Esophagus (tissue), 2 donors: ENCODE results near the gene FANCG. TPM values are rescaled to one million over a fixed set of nuclear protein-coding genes. Genes with fewer than 3 reads are reported as not detected.
A peak's percentile ranks its signal among the peaks of the same experiment; 100 is the strongest.

ENCODE experiments used
- H3K27ac ChIP-seq, 2 donors: one replicate each; pipeline ENCODE4 v1.5.1; 2013; ENCODE audit warnings: low read depth in 2 of 2, mild to moderate bottlenecking in 2 of 2, inconsistent platforms in 1 of 2, low read length in 1 of 2, moderate library complexity in 1 of 2
- H3K27me3 ChIP-seq, 2 donors: one replicate each; pipeline ENCODE4 v1.6.1; 2013; ENCODE audit warnings: low read length in 2 of 2, control low read depth in 1 of 2, mild to moderate bottlenecking in 1 of 2; ENCODE audit not compliant: insufficient read depth in 2 of 2, control insufficient read depth in 1 of 2
- H3K36me3 ChIP-seq, 2 donors: one replicate each; pipeline ENCODE4 v1.6.1; 2013; ENCODE audit warnings: low read length in 1 of 2; ENCODE audit not compliant: control insufficient read depth in 2 of 2, insufficient read depth in 2 of 2
- H3K4me1 ChIP-seq, 2 donors: one replicate each; pipeline ENCODE4 v1.6.1; 2013; ENCODE audit warnings: low read length in 1 of 2; ENCODE audit not compliant: control insufficient read depth in 2 of 2, insufficient read depth in 2 of 2
- H3K4me3 ChIP-seq, 2 donors: one replicate each; pipeline ENCODE4 v1.5.1; 2013; ENCODE audit warnings: low read length in 2 of 2, mild to moderate bottlenecking in 2 of 2, low read depth in 1 of 2, moderate library complexity in 1 of 2
- H3K9me3 ChIP-seq, 2 donors: one replicate each; pipeline ENCODE4 v1.6.1; 2013; ENCODE audit warnings: mild to moderate bottlenecking in 2 of 2, low read depth in 1 of 2, low read length in 1 of 2, moderate library complexity in 1 of 2; ENCODE audit not compliant: control insufficient read depth in 2 of 2, insufficient read depth in 1 of 2
- WGBS, 2 donors: extraction: QIAGEN DNeasy Blood & Tissue Kit; methylation state at CpG; one replicate each; pipeline ENCODE4 v1.1.7; 2013; 5-methylcytosine and 5-hydroxymethylcytosine counted together
- polyA plus RNA-seq, 2 donors: library from polyadenylated mRNA; stranded (reverse); fragments of 200-250 nt; gene quantifications; one replicate each; pipeline ENCODE4 v1.2.3, GENCODE V29; 2013
- donor health status: healthy with polysubstance abuse.
- donor health status: Bipolar disorder and iron deficiency.

Gene FANCG
- polyA plus RNA-seq, 2 donors = 14.7 to 24.5 TPM

DNA sequence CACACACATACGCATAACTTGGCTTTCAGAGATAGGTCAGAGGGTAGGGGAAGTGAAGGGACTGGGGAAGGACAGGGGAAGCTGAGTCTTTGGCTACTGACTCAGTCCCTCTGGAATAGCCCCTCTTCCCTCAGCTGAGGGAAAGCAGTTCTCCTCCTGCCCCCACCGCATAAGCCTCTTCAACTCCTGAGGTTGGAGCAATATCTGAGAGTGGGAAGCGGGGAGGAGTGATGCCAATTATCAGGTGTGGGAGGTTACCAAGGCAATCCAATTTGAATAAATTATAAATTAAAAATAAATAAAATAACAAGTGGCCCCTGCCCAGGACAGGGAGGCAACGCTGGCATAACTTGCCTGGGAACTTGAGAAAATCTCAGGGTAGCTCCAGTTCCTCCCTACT, 24.8 kb upstream of the FANCG start:
- peaks cover 4 to 11% of the 10 kb centered on the region in 2 donors for H3K4me1 ChIP-seq
- H3K36me3 ChIP-seq = peaks cover 18 to 39% of the 10 kb centered on the region in 2 donors
- no peak overlapping the region for H3K4me3 ChIP-seq
- H3K27ac ChIP-seq = no peak overlapping the region
- no peaks in the 10 kb centered on the region for H3K9me3 ChIP-seq
- WGBS, 2 donors = 86 to 89% methylated on average over 4 of the region's 4 CpGs
- H3K27me3 ChIP-seq = no peaks in the 10 kb centered on the region

GRCh38 chr9:35103660-35104191, 24.0 kb upstream of the FANCG start:
- H3K27me3 ChIP-seq = no peaks in the 10 kb centered on the region
- peaks cover 18 to 39% of the 10 kb centered on the region in 2 donors for H3K36me3 ChIP-seq
- H3K9me3 ChIP-seq = no peaks in the 10 kb centered on the region
- H3K4me3 ChIP-seq = peak overlapping the region in 1 of 2 donors; percentile 86
- H3K27ac ChIP-seq = peak overlapping the region; percentile 82 to 92
- WGBS, 2 donors = 37 to 38% methylated on average over 5 of the region's 5 CpGs
- H3K4me1 ChIP-seq = peaks cover 4 to 11% of the 10 kb centered on the region in 2 donors

DNA sequence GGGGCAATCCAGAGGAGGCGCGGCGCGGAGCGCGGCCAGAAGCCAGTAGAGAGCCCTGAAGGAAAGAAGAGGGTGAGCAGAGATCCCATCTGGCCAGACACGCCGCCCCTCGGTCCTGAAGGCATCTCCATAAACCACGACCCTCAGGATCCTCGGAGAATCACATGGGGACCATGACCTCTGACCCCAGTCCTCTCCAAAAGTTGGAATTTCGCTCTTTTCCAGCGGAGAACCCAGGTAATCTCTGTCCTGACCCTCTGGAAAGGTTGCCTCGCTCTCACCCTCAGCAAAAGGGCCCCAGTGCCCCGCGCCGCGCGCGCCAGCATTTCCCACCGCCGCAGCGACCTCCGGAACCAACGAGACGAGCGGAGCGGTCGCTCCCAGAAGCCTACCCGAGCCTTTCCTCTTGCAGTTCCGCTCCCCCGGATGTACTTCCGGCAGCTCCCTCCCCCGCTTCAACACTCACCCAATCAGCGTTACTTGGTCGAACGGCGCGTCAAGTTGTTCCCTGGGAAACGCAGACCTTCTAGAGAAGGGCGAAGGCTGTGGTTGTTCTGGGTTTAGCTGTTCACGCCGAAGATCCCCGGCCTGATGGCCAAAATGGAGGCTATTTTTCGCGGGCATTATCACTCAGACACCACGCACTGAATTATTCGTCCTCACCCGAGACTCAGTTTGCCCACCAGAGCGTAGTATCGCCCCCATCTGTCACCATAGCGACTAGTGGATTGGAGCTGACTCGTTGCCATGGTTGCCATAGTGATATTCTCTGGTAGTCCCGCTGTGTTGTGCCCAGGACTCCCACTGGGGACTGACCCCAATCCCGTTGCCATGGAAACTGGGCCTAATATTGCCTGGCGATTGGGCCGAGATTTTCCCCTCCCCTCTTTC, 23.3 kb upstream of the FANCG start, which contains the start of gene STOML2:
Gene STOML2, minus strand, starts transcription at position 363 of the 891 bp plus-strand sequence. Its CDS starts 37 bp downstream, at position 326.
- WGBS, 2 donors = 1% methylated on average over 57 of the region's 57 CpGs
- Histone ChIP-seq H3K4me1 (peaks cover 4 to 11% of the 10 kb centered on the region in 2 donors), H3K27me3 (no peaks in the 10 kb centered on the region), H3K27ac (peak within 1 kb of the TSS; percentile 82 to 92), H3K9me3 (no peaks in the 10 kb centered on the region), H3K36me3 (peaks cover 18 to 33% of the 10 kb centered on the region in 2 donors), H3K4me3 (peak within 1 kb of the TSS; percentile 66 to 86)

DNA sequence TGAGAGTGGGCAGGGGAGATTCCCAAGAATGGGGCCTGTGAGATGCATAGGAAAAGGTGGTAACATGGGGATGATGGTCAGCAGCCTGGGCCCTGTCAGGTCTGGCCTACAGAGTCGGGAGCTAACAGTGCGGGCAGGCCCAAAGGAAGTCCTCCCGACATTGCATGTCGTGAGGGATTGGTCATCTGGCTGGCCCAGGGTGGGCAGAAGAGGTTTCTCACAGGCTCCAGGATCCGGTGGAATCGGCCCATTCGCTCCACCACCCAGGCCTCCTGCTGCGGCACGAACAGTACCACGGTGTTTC, 22.7 kb upstream of the FANCG start:
- peaks cover 18 to 32% of the 10 kb centered on the region in 2 donors for H3K36me3 ChIP-seq
- peaks cover 4 to 11% of the 10 kb centered on the region in 2 donors for H3K4me1 ChIP-seq
- no peaks in the 10 kb centered on the region for H3K9me3 ChIP-seq
- H3K27ac ChIP-seq = peak overlapping the region; percentile 82 to 92
- H3K27me3 ChIP-seq = no peaks in the 10 kb centered on the region
- WGBS, 2 donors = 2 to 5% methylated on average over 10 of the region's 10 CpGs
- peak overlapping the region; percentile 66 to 86 for H3K4me3 ChIP-seq

DNA sequence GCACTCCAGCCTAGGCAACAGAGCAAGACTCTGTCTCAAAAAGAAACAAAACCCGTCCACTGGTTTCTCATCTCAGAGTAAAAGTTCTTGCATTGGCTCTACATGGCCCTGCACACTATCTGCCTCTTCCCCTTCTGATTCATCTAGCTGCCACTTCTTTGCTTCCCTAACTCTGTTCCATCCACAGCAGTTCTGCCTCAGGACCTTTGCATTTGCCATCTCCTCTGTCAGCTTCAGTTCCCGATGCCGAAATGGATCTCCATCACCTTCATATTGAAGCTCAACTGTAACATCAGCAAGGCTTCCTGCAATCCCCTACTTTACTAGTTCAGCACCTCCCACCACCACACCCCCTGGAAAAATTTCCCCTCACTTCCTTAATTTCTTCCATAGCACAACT, 17.8 kb upstream of the FANCG start:
- peaks cover 7 to 21% of the 10 kb centered on the region in 2 donors for H3K36me3 ChIP-seq
- peaks cover 4 to 10% of the 10 kb centered on the region in 2 donors for H3K4me1 ChIP-seq
- no peaks in the 10 kb centered on the region for H3K27me3 ChIP-seq
- no peak overlapping the region for H3K27ac ChIP-seq
- no peak overlapping the region for H3K4me3 ChIP-seq
- WGBS, 2 donors = 83 to 87% methylated on average over 3 of the region's 3 CpGs
- H3K9me3 ChIP-seq = no peaks in the 10 kb centered on the region

- Histone ChIP-seq H3K4me1 (peaks cover 0 to 3% of the 10 kb centered on the region in 2 donors), H3K27ac (peak within 1 kb of the TSS; percentile 98 to 99), H3K27me3 (no peaks in the 10 kb centered on the region), H3K9me3 (no peaks in the 10 kb centered on the region), H3K36me3 (peaks cover 7 to 29% of the 10 kb centered on the region in 2 donors), H3K4me3 (peak within 1 kb of the TSS; percentile 76 to 93)
- 0 to 1% methylated on average over 53 of the region's 53 CpGs for WGBS, 2 donors
Observed at GRCh38 chr9:35096035-35096849, 16.5 kb upstream of the FANCG start, which contains the start of gene PIGO. TSS of gene PIGO (minus strand) at chr9:35096591. CDS start at chr9:35095565, 1,026 bp downstream.

DNA sequence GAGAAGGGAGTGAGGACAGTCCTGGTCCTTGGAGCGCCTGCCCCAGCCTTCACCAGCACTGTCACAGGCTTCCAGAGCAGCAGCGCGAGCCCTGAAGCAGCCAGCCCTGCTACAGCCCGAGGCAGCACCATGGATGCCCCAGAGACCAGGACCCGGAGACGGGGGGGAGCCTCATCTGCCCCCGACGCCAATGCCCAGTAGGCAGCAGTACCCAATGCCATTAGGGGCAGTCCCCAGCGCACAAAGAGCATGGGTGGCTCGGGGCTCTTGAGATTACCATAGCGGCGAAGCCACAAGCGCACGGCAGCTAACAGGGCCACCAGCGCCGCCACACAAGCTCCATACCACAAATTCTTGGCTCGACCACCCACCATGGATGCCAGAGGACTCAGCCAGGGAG, 11.8 kb upstream of the FANCG start:
- Histone ChIP-seq H3K4me1 (peaks cover 0 to 3% of the 10 kb centered on the region in 2 donors), H3K27me3 (no peaks in the 10 kb centered on the region), H3K27ac (no peak overlapping the region), H3K9me3 (no peaks in the 10 kb centered on the region), H3K4me3 (no peak overlapping the region), H3K36me3 (peaks cover 14 to 39% of the 10 kb centered on the region in 2 donors)
- 94 to 95% methylated on average over 17 of the region's 17 CpGs for WGBS, 2 donors

GRCh38 chr9:35089434-35089833, 9.7 kb upstream of the FANCG start:
- no peaks in the 10 kb centered on the region for H3K9me3 ChIP-seq
- H3K36me3 ChIP-seq = peaks cover 14 to 39% of the 10 kb centered on the region in 2 donors
- no peaks in the 10 kb centered on the region for H3K27me3 ChIP-seq
- no peak overlapping the region for H3K27ac ChIP-seq
- no peak overlapping the region for H3K4me3 ChIP-seq
- 95 to 96% methylated on average over 2 of the region's 2 CpGs for WGBS, 2 donors
- no peaks in the 10 kb centered on the region for H3K4me1 ChIP-seq

- H3K4me3 ChIP-seq = no peak overlapping the region
- H3K36me3 ChIP-seq = peaks cover 11 to 15% of the 10 kb centered on the region in 2 donors
- WGBS, 2 donors = 86 to 90% methylated on average over 2 of the region's 2 CpGs
- no peaks in the 10 kb centered on the region for H3K27me3 ChIP-seq
- H3K27ac ChIP-seq = no peak overlapping the region
- H3K9me3 ChIP-seq = no peaks in the 10 kb centered on the region
- H3K4me1 ChIP-seq = no peaks in the 10 kb centered on the region
Observed at GRCh38 chr9:35085078-35085477, 5.3 kb upstream of the FANCG start.
